Measurements from ENCODE around the gene DLX3. TPM values are rescaled to one million over a fixed set of nuclear protein-coding genes. Genes with fewer than 3 reads are reported as not detected.
A peak's percentile ranks its signal among the peaks of the same experiment; 100 is the strongest.

DLX3 gene
- total RNA-seq, 3 donors from 2014 or later (not counting 1 experiment from before 2014, with no cell fraction given), result not detected

DNA sequence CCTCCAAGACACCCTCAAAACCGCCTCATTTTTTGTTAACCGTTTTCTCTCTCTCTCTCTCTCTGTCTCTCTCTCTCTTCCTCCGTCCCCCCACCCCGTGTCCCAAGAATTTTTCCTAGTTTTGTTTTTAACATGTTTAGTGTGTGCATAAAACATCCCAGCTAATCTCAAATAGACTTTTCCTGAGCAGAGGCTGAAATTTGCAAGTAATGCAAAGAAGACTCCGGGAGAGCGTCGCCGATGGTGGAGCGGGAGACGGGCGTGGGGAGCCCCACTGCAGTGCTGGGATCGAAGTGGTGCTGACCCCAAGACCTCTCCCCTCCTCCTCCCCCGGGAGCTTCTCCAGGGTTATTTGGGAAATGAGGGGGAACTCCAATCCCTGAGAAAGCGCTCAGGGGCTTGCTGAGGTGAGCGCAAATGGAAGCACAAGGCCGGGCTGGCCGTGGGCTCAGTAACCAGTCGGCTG is 30.7 kb downstream of the DLX3 start:
- TF ChIP-seq, protein P1, sequence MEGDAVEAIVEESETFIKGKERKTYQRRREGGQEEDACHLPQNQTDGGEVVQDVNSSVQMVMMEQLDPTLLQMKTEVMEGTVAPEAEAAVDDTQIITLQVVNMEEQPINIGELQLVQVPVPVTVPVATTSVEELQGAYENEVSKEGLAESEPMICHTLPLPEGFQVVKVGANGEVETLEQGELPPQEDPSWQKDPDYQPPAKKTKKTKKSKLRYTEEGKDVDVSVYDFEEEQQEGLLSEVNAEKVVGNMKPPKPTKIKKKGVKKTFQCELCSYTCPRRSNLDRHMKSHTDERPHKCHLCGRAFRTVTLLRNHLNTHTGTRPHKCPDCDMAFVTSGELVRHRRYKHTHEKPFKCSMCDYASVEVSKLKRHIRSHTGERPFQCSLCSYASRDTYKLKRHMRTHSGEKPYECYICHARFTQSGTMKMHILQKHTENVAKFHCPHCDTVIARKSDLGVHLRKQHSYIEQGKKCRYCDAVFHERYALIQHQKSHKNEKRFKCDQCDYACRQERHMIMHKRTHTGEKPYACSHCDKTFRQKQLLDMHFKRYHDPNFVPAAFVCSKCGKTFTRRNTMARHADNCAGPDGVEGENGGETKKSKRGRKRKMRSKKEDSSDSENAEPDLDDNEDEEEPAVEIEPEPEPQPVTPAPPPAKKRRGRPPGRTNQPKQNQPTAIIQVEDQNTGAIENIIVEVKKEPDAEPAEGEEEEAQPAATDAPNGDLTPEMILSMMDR (IDR thresholded peaks at IDR 0.05), result no peak
- H3K36me3 Mint-ChIP-seq, result no peaks in the 10 kb centered on the region
- peaks cover 34% of the 10 kb centered on the region for H3K4me1 ChIP-seq (ENCODE audit: control insufficient read depth, insufficient read depth, low read length)

GRCh38 chr17:49963626-49964302 is 31.3 kb downstream of the DLX3 start:
- intact Hi-C loops (cut with micrococcal nuclease), result no loop called here
- Mint-ChIP-seq H3K27me3 (ENCODE audit: low read depth in 2 of 2) (peaks cover 51 to 59% of the 10 kb centered on the region in 2 donors), H3K4me1 (peaks cover 32 to 41% of the 10 kb centered on the region in 2 donors), H3K36me3 (no peaks in the 10 kb centered on the region), H3K9me3 (no peaks in the 10 kb centered on the region), H3K4me3 (no peak overlapping the region), H3K27ac (no peak overlapping the region)
- peaks cover 55% of the 10 kb centered on the region for H3K27me3 ChIP-seq (ENCODE audit: control insufficient read depth, insufficient read depth, low read length)
- 9% methylated on average over 50 of the region's 52 CpGs for WGBS (ENCODE audit: insufficient coverage)
- TF ChIP-seq, protein P1 (IDR thresholded peaks at IDR 0.05), result no peak
- DNase-seq (no peak), ATAC-seq (no peak)
- no peak overlapping the region for H3K27ac ChIP-seq (ENCODE audit: low read length)
- no peak overlapping the region for H3K4me3 ChIP-seq (ENCODE audit: low read length)
- H3K4me1 ChIP-seq (ENCODE audit: control insufficient read depth, insufficient read depth, low read length), result peaks cover 28% of the 10 kb centered on the region
- H3K9me3 ChIP-seq (ENCODE audit: control insufficient read depth, insufficient read depth, low read length), result no peaks in the 10 kb centered on the region
- H3K36me3 ChIP-seq (ENCODE audit: control insufficient read depth, insufficient read depth, low read length), result no peaks in the 10 kb centered on the region

More for the DNA sequence above, 30.7 kb downstream of the DLX3 start:
- Histone ChIP-seq H3K27me3 (ENCODE audit: control insufficient read depth, insufficient read depth, low read length) (peaks cover 61% of the 10 kb centered on the region), H3K9me3 (ENCODE audit: control insufficient read depth, insufficient read depth, low read length) (no peaks in the 10 kb centered on the region), H3K4me3 (ENCODE audit: low read length) (no peak overlapping the region), H3K36me3 (ENCODE audit: control insufficient read depth, insufficient read depth, low read length) (no peaks in the 10 kb centered on the region), H3K27ac (ENCODE audit: low read length) (no peak overlapping the region)
- Mint-ChIP-seq H3K4me3 (peak overlapping the region; percentile 21), H3K27me3 (ENCODE audit: low read depth in 2 of 2) (peaks cover 51 to 65% of the 10 kb centered on the region in 2 donors), H3K27ac (no peak overlapping the region), H3K9me3 (no peaks in the 10 kb centered on the region), H3K4me1 (peaks cover 34 to 47% of the 10 kb centered on the region in 2 donors)
- intact Hi-C loops (cut with micrococcal nuclease), result no loop called here
- DNase-seq, result no peak
- WGBS (ENCODE audit: insufficient coverage), result 10% methylated on average over 16 of the region's 18 CpGs
- no peak for ATAC-seq

DNA sequence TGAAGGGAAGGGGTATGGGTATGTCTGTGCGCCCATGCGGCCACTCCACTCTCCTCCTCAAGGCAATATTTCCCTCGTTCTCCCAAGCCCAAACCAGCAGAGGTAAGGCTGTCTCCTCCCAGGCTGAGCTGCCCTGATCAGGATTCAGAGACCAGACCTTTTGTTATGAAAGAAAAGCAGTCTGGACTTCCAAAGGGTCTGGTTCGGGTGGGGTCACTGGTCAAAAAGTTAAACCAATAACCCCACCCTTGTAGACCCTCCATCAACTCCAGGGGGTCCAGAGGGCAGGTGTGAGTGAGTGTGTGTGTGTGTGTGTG is 31.8 kb downstream of the DLX3 start:
- ATAC-seq, result no peak
- Mint-ChIP-seq H3K4me3 (no peak overlapping the region), H3K27ac (no peak overlapping the region), H3K36me3 (no peaks in the 10 kb centered on the region), H3K27me3 (ENCODE audit: low read depth in 2 of 2) (peaks cover 51 to 58% of the 10 kb centered on the region in 2 donors), H3K9me3 (no peaks in the 10 kb centered on the region), H3K4me1 (peaks cover 32 to 38% of the 10 kb centered on the region in 2 donors)
- 8% methylated on average over 2 of the region's 4 CpGs for WGBS (ENCODE audit: insufficient coverage)
- H3K9me3 ChIP-seq (ENCODE audit: control insufficient read depth, insufficient read depth, low read length), result no peaks in the 10 kb centered on the region
- peaks cover 54% of the 10 kb centered on the region for H3K27me3 ChIP-seq (ENCODE audit: control insufficient read depth, insufficient read depth, low read length)
- H3K36me3 ChIP-seq (ENCODE audit: control insufficient read depth, insufficient read depth, low read length), result no peaks in the 10 kb centered on the region
- TF ChIP-seq, protein P1 (IDR thresholded peaks at IDR 0.05), result no peak
- H3K4me1 ChIP-seq (ENCODE audit: control insufficient read depth, insufficient read depth, low read length), result peaks cover 24% of the 10 kb centered on the region
- no peak overlapping the region for H3K4me3 ChIP-seq (ENCODE audit: low read length)
- no peak overlapping the region for H3K27ac ChIP-seq (ENCODE audit: low read length)
- DNase-seq, result no peak
- intact Hi-C loops (cut with micrococcal nuclease), result no loop called here
